LNCaP clone FGC (cell line): ENCODE data around the gene KLRB1.
"Not testable (repeated sequence)": the region's sequence is repeated elsewhere in the genome, so short reads cannot be mapped to it uniquely, and the experiment has no call there.

ENCODE experiments used
- DNase-seq: peaks from one replicate; pipeline ENCODE4 v3.0.0-alpha.2; 2011; ENCODE audit warnings: low read depth
- H3K4me3 ChIP-seq: 2 replicates; pipeline ENCODE4 v1.5.1; 2011; ENCODE audit warnings: mild to moderate bottlenecking, low read depth, low read length, control low read depth
- CTCF ChIP-seq: IDR thresholded peaks from 2 replicates; pipeline ENCODE4 v1.5.1; 2012; ENCODE audit warnings: mild to moderate bottlenecking; ENCODE audit not compliant: control insufficient read depth, insufficient read depth; ENCODE audit errors: extremely low read depth

The KLRB1 gene

GRCh38 chr12:9619411-9620179 lies 11.9 kb upstream of the KLRB1 start:
- DNase-seq: no peak
- TF ChIP-seq CTCF: no peak
- H3K4me3 ChIP-seq: no peak overlapping the region

GRCh38 chr12:9618906-9619305 lies 11.2 kb upstream of the KLRB1 start:
- H3K4me3 ChIP-seq, DNase-seq: not testable (repeated sequence)

GRCh38 chr12:9617124-9617523 lies 9.4 kb upstream of the KLRB1 start:
- TF ChIP-seq CTCF: no peak
- DNase-seq: no peak
- H3K4me3 ChIP-seq: no peak overlapping the region

- no peak overlapping the region for H3K4me3 ChIP-seq
- no peak for TF ChIP-seq CTCF
- DNase-seq: no peak
These were observed 7.9 kb upstream of the KLRB1 start for GRCh38 chr12:9615420-9616136.

GRCh38 chr12:9610606-9611005 lies 2.9 kb upstream of the KLRB1 start:
- DNase-seq, H3K4me3 ChIP-seq: not testable (repeated sequence)

- no peak for DNase-seq
- no peak overlapping the region for H3K4me3 ChIP-seq
- no peak for TF ChIP-seq CTCF
These were observed 862 bp downstream of the KLRB1 start for GRCh38 chr12:9606736-9607372.

- TF ChIP-seq CTCF: no peak
- no peak for DNase-seq
- no peak overlapping the region for H3K4me3 ChIP-seq
These were observed 1.5 kb downstream of the KLRB1 start for GRCh38 chr12:9606247-9606646.

- no peak overlapping the region for H3K4me3 ChIP-seq
- no peak for DNase-seq
- no peak for TF ChIP-seq CTCF
These were observed 2.2 kb downstream of the KLRB1 start for GRCh38 chr12:9605483-9605882.
